Sigmoid colon (tissue), 7 donors: ENCODE data around the gene NLGN1. TPM values are rescaled to one million over a fixed set of nuclear protein-coding genes. Genes with fewer than 3 reads are reported as not detected.

ENCODE experiments used
- DNase-seq: peaks from one replicate; pipeline ENCODE4 v3.0.0-alpha.2; 2019
- H3K27ac ChIP-seq, 4 donors: fragments of 200-600 bp; sonication (generic); one replicate each; pipeline ENCODE4 v1.5.1; 2016 to 2019; ENCODE audit warnings: mild to moderate bottlenecking in 1 of 4
- H3K27me3 ChIP-seq, 3 donors: fragments of 200-600 bp; sonication (generic); one replicate each; pipeline ENCODE4 v1.5.1; 2019; ENCODE audit warnings: mild to moderate bottlenecking in 1 of 3
- H3K36me3 ChIP-seq, 4 donors: fragments of 200-600 bp; sonication (generic); one replicate each; pipeline ENCODE4 v1.5.1; 2016 to 2019
- H3K4me1 ChIP-seq, 4 donors: fragments of 200-600 bp; sonication (generic); one replicate each; pipeline ENCODE4 v1.5.1; 2017 to 2019
- H3K4me3 ChIP-seq, 4 donors: fragments of 200-600 bp; sonication (generic); one replicate each; pipeline ENCODE4 v1.5.1; 2017 to 2019; ENCODE audit warnings: mild to moderate bottlenecking in 2 of 4, moderate library complexity in 1 of 4
- H3K9me3 ChIP-seq, 4 donors: fragments of 200-600 bp in 3 of 4; sonication (generic) in 3 of 4; one replicate each; pipeline versions ENCODE4 v1.5.1 to v1.6.1; 2013 to 2019
- CTCF ChIP-seq, 4 experiments: fragments of 450-650 bp in 3 of 4; fragments of 200-600 bp in 1 of 4; IDR thresholded peaks; one replicate each; pipeline ENCODE4 v1.5.1; 2016 to 2019; ENCODE audit warnings: antibody characterized with exemption in 4 of 4, mild to moderate bottlenecking in 3 of 4, moderate library complexity in 2 of 4
- EP300 ChIP-seq, 4 donors: sonication (generic); formaldehyde crosslinking; IDR thresholded peaks; one replicate each; pipeline ENCODE4 v1.6.1; 2017; ENCODE audit warnings: antibody characterized with exemption in 4 of 4
- POLR2A ChIP-seq, 2 donors: fragments of 450-650 bp; IDR thresholded peaks; one replicate each; pipeline ENCODE4 v1.6.1; 2016; ENCODE audit warnings: antibody characterized with exemption in 2 of 2, mild to moderate bottlenecking in 2 of 2, moderate library complexity in 2 of 2
- POLR2AphosphoS5 ChIP-seq, 4 donors: sonication (generic); formaldehyde crosslinking; IDR thresholded peaks; one replicate each; pipeline ENCODE4 v1.6.1; 2017; ENCODE audit warnings: antibody characterized with exemption in 4 of 4
- WGBS, 2 donors: extraction: QIAGEN DNeasy Blood & Tissue Kit; methylation state at CpG; one replicate each; pipeline ENCODE4 v1.1.7; 2013; 5-methylcytosine and 5-hydroxymethylcytosine counted together
- intact Hi-C: fragments of 100-400 bp; cut with DNase I; formaldehyde crosslinking; loops from one replicate; pipeline ENCODE4 v1.15.1; 2023
- polyA plus RNA-seq, 3 donors: library from polyadenylated mRNA; stranded (reverse); fragments of 200-250 nt; gene quantifications; one replicate each; pipeline ENCODE4 v1.2.3, GENCODE V29; 2013
- total RNA-seq, 4 donors: library from RNA; depleted of rRNA; stranded (reverse); fragments of >200 nt; gene quantifications; one replicate each; pipeline ENCODE4 v1.1.0, GENCODE V29; 2016
- donor health status: healthy with polysubstance abuse.
- donor health status: Bipolar disorder and iron deficiency.
- donor health status: healthy.

Gene NLGN1
- total and polyA plus RNA-seq, 7 donors = under 0.01 to 33.5 (median 28.3) TPM; not detected in 1

DNA sequence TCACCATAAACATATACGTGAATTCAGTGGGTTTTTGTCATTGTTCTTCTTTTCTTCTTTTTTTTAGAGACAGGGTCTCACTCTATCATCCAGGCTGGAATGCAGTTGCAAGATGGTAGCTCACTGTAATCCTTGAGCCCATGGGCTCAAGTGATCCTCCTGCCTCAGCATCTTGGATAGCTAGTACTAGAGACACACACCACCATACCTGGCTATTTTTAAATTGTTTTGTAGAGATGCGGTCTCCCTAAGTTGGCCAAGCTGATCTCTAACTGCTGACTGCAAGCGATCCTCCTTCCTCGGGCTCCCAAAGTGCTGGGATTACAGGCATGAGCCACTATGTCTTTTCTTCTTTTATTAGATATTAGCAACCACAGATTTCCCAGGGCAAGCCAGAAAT, 220.6 kb downstream of the NLGN1 start:
- TF ChIP-seq EP300 (IDR thresholded peaks at IDR 0.05) (no peak), CTCF (IDR thresholded peaks at IDR 0.05) (no peak), POLR2AphosphoS5 (IDR thresholded peaks at IDR 0.05) (no peak), POLR2A (IDR thresholded peaks at IDR 0.05) (no peak)
- Histone ChIP-seq H3K4me1 (peaks cover 0 to 33% (median 15%) of the 10 kb centered on the region in 4 donors), H3K4me3 (no peak overlapping the region), H3K27ac (peak overlapping the region in 2 of 4 donors; percentile 9 to 60), H3K36me3 (no peaks in the 10 kb centered on the region), H3K9me3 (no peaks in the 10 kb centered on the region), H3K27me3 (no peaks in the 10 kb centered on the region)
- intact Hi-C loops = no loop called here
- 91 to 93% methylated on average over 4 of the region's 4 CpGs for WGBS, 2 donors
- DNase-seq = no peak

DNA sequence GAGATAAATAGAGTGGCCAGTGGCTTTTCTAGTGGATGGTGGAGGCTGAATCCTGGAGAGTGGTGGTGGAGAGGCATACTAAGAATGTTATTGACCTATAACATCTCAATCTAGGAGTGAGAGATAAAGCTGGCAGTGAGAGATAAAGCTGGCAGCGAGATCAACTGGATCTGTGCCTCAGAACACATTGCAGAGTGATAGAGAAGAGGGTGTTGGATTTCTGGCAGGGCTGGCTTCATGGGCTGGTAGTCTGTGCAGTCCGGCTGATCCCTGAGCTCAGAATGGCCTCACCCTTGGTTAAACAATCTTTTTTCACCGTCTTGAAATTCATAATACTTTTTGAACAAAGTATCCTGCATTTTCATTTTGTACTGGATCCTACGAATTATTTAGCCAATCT, 221.2 kb downstream of the NLGN1 start:
- no peak overlapping the region for H3K4me3 ChIP-seq
- no peak overlapping the region for H3K27ac ChIP-seq
- DNase-seq = no peak
- H3K4me1 ChIP-seq = peaks cover 0 to 33% (median 15%) of the 10 kb centered on the region in 4 donors
- H3K36me3 ChIP-seq = no peaks in the 10 kb centered on the region
- no peaks in the 10 kb centered on the region for H3K9me3 ChIP-seq
- intact Hi-C loops = no loop called here
- 44 to 65% methylated on average over 4 of the region's 4 CpGs for WGBS, 2 donors
- H3K27me3 ChIP-seq = no peaks in the 10 kb centered on the region
- TF ChIP-seq CTCF (IDR thresholded peaks at IDR 0.05) (no peak), POLR2AphosphoS5 (IDR thresholded peaks at IDR 0.05) (no peak), POLR2A (IDR thresholded peaks at IDR 0.05) (no peak), EP300 (IDR thresholded peaks at IDR 0.05) (no peak)

DNA sequence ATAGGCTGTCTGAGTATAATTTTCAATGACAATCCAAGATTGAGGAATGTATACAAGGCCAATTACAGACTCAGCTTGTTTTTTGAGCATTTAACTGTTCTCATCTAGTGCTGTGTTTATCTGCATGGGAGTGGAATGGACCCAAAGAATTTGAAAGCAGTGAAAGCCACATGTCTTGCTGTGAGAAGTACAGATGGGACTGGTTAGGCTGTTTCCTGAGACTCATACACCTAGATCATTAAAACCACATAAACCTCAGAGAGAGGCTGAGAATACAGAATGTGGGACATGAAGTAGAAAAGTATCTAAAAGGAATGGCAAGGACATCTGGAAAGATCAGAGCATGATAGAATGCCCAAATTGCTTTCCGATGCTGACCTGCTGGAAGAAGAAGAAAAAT, 224.6 kb downstream of the NLGN1 start:
- 78 to 98% methylated on average over 1 of the region's 1 CpG for WGBS, 2 donors
- H3K27ac ChIP-seq = no peak overlapping the region
- TF ChIP-seq POLR2AphosphoS5 (IDR thresholded peaks at IDR 0.05) = no peak
- no peak for TF ChIP-seq POLR2A (IDR thresholded peaks at IDR 0.05)
- no peak for TF ChIP-seq CTCF (IDR thresholded peaks at IDR 0.05)
- TF ChIP-seq EP300 (IDR thresholded peaks at IDR 0.05) = no peak
- H3K27me3 ChIP-seq = no peaks in the 10 kb centered on the region
- no peaks in the 10 kb centered on the region for H3K9me3 ChIP-seq
- DNase-seq = no peak
- H3K4me3 ChIP-seq = no peak overlapping the region
- H3K4me1 ChIP-seq = peaks cover 0 to 15% (median 8%) of the 10 kb centered on the region in 4 donors
- intact Hi-C loops = no loop called here
- H3K36me3 ChIP-seq = no peaks in the 10 kb centered on the region

- Histone ChIP-seq H3K4me3 (no peak overlapping the region), H3K36me3 (no peaks in the 10 kb centered on the region), H3K9me3 (no peaks in the 10 kb centered on the region), H3K27me3 (no peaks in the 10 kb centered on the region), H3K27ac (no peak overlapping the region), H3K4me1 (no peaks in the 10 kb centered on the region)
- no peak for DNase-seq
- TF ChIP-seq POLR2AphosphoS5 (IDR thresholded peaks at IDR 0.05) = no peak
- WGBS, 2 donors = 76 to 82% methylated on average over 3 of the region's 3 CpGs
- intact Hi-C loops = no loop called here
Observed at GRCh38 chr3:173624086-173624485, 226.5 kb downstream of the NLGN1 start.

- Histone ChIP-seq H3K27me3 (no peaks in the 10 kb centered on the region), H3K36me3 (no peaks in the 10 kb centered on the region), H3K9me3 (no peaks in the 10 kb centered on the region), H3K4me3 (no peak overlapping the region), H3K27ac (no peak overlapping the region), H3K4me1 (peaks cover 0 to 9% (median 2%) of the 10 kb centered on the region in 4 donors)
- intact Hi-C loops = no loop called here
- TF ChIP-seq EP300 (IDR thresholded peaks at IDR 0.05) (no peak), POLR2A (IDR thresholded peaks at IDR 0.05) (no peak), POLR2AphosphoS5 (IDR thresholded peaks at IDR 0.05) (no peak), CTCF (IDR thresholded peaks at IDR 0.05) (no peak)
- WGBS, 2 donors = 79 to 92% methylated on average over 2 of the region's 2 CpGs
- no peak for DNase-seq
Observed at GRCh38 chr3:173630849-173631248, 233.3 kb downstream of the NLGN1 start.
